Measurements from ENCODE around the gene EHBP1L1. TPM values are rescaled to one million over a fixed set of nuclear protein-coding genes. Genes with fewer than 3 reads are reported as not detected.

EHBP1L1 gene
- total RNA-seq, 1 donor from 2014 or later: 4.7 TPM

GRCh38 chr11:65554842-65555430, 20.9 kb upstream of the EHBP1L1 start:
- no peak for DNase-seq (ENCODE audit: low spot score)
- Mint-ChIP-seq H3K36me3 (ENCODE audit: low read depth, unreplicated experiment) (peaks cover 5% of the 10 kb centered on the region), H3K27me3 (ENCODE audit: unreplicated experiment) (peaks cover 36% of the 10 kb centered on the region), H3K4me3 (ENCODE audit: unreplicated experiment) (no peak overlapping the region), H3K4me1 (ENCODE audit: unreplicated experiment) (peaks cover 19% of the 10 kb centered on the region), H3K9me3 (ENCODE audit: unreplicated experiment) (no peaks in the 10 kb centered on the region), H3K27ac (ENCODE audit: unreplicated experiment) (no peak overlapping the region)
- TF ChIP-seq, protein P1, sequence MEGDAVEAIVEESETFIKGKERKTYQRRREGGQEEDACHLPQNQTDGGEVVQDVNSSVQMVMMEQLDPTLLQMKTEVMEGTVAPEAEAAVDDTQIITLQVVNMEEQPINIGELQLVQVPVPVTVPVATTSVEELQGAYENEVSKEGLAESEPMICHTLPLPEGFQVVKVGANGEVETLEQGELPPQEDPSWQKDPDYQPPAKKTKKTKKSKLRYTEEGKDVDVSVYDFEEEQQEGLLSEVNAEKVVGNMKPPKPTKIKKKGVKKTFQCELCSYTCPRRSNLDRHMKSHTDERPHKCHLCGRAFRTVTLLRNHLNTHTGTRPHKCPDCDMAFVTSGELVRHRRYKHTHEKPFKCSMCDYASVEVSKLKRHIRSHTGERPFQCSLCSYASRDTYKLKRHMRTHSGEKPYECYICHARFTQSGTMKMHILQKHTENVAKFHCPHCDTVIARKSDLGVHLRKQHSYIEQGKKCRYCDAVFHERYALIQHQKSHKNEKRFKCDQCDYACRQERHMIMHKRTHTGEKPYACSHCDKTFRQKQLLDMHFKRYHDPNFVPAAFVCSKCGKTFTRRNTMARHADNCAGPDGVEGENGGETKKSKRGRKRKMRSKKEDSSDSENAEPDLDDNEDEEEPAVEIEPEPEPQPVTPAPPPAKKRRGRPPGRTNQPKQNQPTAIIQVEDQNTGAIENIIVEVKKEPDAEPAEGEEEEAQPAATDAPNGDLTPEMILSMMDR (IDR thresholded peaks at IDR 0.05; ENCODE audit: unreplicated experiment): no peak

GRCh38 chr11:65555693-65556231, 20.1 kb upstream of the EHBP1L1 start:
- H3K36me3 Mint-ChIP-seq (ENCODE audit: low read depth, unreplicated experiment): peaks cover 7% of the 10 kb centered on the region
- H3K4me1 Mint-ChIP-seq (ENCODE audit: unreplicated experiment): peaks cover 27% of the 10 kb centered on the region
- H3K4me3 Mint-ChIP-seq (ENCODE audit: unreplicated experiment): peak overlapping the region; percentile 63
- no peaks in the 10 kb centered on the region for H3K9me3 Mint-ChIP-seq (ENCODE audit: unreplicated experiment)
- TF ChIP-seq, protein P1 (IDR thresholded peaks at IDR 0.05; ENCODE audit: unreplicated experiment): no peak
- peak overlapping the region; percentile 80 for H3K27ac Mint-ChIP-seq (ENCODE audit: unreplicated experiment)
- H3K27me3 Mint-ChIP-seq (ENCODE audit: unreplicated experiment): peaks cover 40% of the 10 kb centered on the region
- no peak for DNase-seq (ENCODE audit: low spot score)

GRCh38 chr11:65556470-65557279, 19.2 kb upstream of the EHBP1L1 start:
- Mint-ChIP-seq H3K9me3 (ENCODE audit: unreplicated experiment) (no peaks in the 10 kb centered on the region), H3K27ac (ENCODE audit: unreplicated experiment) (peak overlapping the region; percentile 80)
- TF ChIP-seq, protein P1 (IDR thresholded peaks at IDR 0.05; ENCODE audit: unreplicated experiment): no peak

DNA sequence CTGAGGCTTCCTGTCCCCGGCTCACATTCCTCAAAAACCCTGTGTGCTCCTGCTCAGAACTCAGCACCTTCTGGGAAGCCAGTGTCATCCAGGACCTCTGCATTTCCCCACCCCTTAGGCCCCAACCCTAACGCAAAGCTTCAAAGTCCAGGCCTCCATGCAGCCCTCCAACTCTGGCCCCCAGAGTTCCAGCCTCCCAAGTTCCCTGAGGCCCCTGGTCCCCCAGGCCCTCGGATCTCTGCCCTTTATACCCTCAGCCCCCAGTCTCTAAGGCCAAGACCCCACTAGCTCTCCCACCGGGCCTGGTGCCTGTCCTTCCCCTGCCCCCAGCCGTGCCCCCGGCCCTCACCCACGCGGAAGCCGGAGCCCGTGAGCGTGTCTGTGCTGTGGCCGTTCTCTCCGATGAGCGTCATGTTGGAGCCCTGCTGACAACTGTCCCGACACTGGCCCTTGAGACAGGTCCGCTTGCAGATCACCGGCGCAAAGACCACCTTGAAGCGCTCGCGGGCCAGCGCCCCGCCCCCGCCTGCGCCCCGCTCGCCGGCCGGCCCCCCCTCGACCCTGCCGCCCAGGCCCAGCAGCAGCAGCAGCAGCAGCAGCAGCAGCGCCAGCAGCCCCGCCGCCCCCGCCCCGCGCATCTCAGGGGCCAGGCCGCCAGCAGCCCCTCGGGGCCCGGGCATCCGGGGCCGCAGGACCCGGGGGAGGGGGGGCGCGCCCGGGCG, 18.4 kb upstream of the EHBP1L1 start:
- H3K9me3 Mint-ChIP-seq (ENCODE audit: unreplicated experiment): no peaks in the 10 kb centered on the region
- TF ChIP-seq, protein P1 (IDR thresholded peaks at IDR 0.05; ENCODE audit: unreplicated experiment): no peak
- H3K27ac Mint-ChIP-seq (ENCODE audit: unreplicated experiment): no peak overlapping the region
- peaks cover 36% of the 10 kb centered on the region for H3K27me3 Mint-ChIP-seq (ENCODE audit: unreplicated experiment)
- H3K4me3 Mint-ChIP-seq (ENCODE audit: unreplicated experiment): peak overlapping the region; percentile 80
- H3K4me1 Mint-ChIP-seq (ENCODE audit: unreplicated experiment): peaks cover 20% of the 10 kb centered on the region
- peaks cover 7% of the 10 kb centered on the region for H3K36me3 Mint-ChIP-seq (ENCODE audit: low read depth, unreplicated experiment)
- no peak for DNase-seq (ENCODE audit: low spot score)

More at GRCh38 chr11:65556470-65557279, 19.2 kb upstream of the EHBP1L1 start:
- DNase-seq (ENCODE audit: low spot score): no peak
- Mint-ChIP-seq H3K27me3 (ENCODE audit: unreplicated experiment) (peaks cover 39% of the 10 kb centered on the region), H3K36me3 (ENCODE audit: low read depth, unreplicated experiment) (peaks cover 7% of the 10 kb centered on the region), H3K4me3 (ENCODE audit: unreplicated experiment) (peak overlapping the region; percentile 80), H3K4me1 (ENCODE audit: unreplicated experiment) (peaks cover 25% of the 10 kb centered on the region)

Data from endothelial cell (in vitro differentiated cells).